Ishikawa (cell line): ENCODE data around the gene E2F3.

Experiments
- CREB1 ChIP-seq: IDR thresholded peaks from 2 replicates; pipeline ENCODE4 v1.6.1; 2012; ENCODE audit warnings: low read depth
- EP300 ChIP-seq: IDR thresholded peaks from 2 replicates; pipeline ENCODE4 v1.6.1; 2012; ENCODE audit warnings: borderline replicate concordance
- MAX ChIP-seq: IDR thresholded peaks from 2 replicates; pipeline ENCODE4 v1.6.1; 2012
- NFIC ChIP-seq: IDR thresholded peaks from 2 replicates; pipeline ENCODE4 v1.6.1; 2012
- RAD21 ChIP-seq: IDR thresholded peaks from 2 replicates; pipeline ENCODE4 v1.6.1; 2012; ENCODE audit warnings: low read depth
- TAF1 ChIP-seq: IDR thresholded peaks from 2 replicates; pipeline ENCODE4 v1.6.1; 2012; ENCODE audit warnings: low read depth, mild to moderate bottlenecking
- TEAD4 ChIP-seq: IDR thresholded peaks from 2 replicates; pipeline ENCODE4 v1.6.1; 2012
- USF1 ChIP-seq: IDR thresholded peaks from 2 replicates; pipeline ENCODE4 v1.6.1; 2012
- YY1 ChIP-seq: IDR thresholded peaks from 2 replicates; pipeline ENCODE4 v1.6.1; 2012; ENCODE audit warnings: low read depth
- TF ChIP-seq, protein P1 (sequence below): IDR thresholded peaks from 2 replicates; pipeline ENCODE4 v1.6.1; 2012; ENCODE audit warnings: low read depth, mild to moderate bottlenecking

DNA sequence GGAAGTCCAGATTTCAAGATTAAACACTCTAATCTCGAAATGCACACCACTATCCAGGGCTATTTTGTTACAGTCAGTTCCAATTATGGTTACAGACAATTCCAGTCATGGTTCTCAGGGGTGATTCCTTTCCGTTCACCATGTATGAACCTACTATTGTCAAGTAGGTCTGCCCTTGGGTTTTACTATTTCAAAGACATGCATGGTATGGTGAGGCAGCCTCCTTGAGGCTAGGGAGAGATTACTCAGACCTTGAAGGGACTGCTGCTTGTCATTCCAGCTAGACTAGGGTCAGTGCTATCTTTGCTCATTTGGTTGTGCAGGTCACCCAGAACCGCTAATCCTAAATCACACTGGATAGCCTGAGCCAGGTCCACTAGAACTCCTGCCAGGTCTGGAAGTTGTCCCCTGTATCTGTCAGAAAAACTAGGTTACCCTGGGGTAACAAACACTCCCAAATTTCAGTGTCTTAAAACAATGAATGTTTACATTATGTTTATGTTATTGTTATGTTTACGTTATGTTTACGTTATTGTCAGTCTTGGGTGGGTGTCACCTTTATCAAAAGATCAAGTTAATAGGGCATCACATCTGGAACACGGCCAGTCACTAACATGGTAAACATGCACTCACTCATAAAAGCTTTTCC is 41.1 kb upstream of the E2F3 start:
- TF ChIP-seq EP300 (no peak), TEAD4 (no peak), NFIC (no peak), CREB1 (no peak), USF1 (no peak), YY1 (no peak), TAF1 (no peak), RAD21 (no peak), MAX (no peak)
- TF ChIP-seq, protein P1, sequence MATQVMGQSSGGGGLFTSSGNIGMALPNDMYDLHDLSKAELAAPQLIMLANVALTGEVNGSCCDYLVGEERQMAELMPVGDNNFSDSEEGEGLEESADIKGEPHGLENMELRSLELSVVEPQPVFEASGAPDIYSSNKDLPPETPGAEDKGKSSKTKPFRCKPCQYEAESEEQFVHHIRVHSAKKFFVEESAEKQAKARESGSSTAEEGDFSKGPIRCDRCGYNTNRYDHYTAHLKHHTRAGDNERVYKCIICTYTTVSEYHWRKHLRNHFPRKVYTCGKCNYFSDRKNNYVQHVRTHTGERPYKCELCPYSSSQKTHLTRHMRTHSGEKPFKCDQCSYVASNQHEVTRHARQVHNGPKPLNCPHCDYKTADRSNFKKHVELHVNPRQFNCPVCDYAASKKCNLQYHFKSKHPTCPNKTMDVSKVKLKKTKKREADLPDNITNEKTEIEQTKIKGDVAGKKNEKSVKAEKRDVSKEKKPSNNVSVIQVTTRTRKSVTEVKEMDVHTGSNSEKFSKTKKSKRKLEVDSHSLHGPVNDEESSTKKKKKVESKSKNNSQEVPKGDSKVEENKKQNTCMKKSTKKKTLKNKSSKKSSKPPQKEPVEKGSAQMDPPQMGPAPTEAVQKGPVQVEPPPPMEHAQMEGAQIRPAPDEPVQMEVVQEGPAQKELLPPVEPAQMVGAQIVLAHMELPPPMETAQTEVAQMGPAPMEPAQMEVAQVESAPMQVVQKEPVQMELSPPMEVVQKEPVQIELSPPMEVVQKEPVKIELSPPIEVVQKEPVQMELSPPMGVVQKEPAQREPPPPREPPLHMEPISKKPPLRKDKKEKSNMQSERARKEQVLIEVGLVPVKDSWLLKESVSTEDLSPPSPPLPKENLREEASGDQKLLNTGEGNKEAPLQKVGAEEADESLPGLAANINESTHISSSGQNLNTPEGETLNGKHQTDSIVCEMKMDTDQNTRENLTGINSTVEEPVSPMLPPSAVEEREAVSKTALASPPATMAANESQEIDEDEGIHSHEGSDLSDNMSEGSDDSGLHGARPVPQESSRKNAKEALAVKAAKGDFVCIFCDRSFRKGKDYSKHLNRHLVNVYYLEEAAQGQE = no peak
